ENCODE measurements around the gene RPL4.

DNA sequence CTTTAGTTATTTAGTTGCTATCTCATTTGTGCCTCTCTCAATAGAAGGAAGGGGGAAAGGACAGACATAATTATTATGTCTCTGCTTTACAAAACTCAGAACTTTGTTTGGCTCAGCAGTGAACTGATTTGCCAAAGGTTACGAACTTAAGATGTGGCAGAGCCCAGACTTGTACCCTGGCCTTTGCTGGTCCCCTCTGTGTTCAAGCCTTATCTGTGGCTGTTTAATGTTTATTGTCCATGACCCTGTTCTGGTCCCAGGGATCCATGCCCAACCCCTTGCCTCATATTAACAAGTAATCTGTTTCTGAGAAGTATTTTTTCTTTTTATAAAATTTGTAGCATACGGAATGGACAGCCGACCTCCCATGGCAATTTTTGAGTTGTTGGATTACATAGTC is 17.8 kb downstream of the RPL4 start:
- TF ChIP-seq, protein P1, sequence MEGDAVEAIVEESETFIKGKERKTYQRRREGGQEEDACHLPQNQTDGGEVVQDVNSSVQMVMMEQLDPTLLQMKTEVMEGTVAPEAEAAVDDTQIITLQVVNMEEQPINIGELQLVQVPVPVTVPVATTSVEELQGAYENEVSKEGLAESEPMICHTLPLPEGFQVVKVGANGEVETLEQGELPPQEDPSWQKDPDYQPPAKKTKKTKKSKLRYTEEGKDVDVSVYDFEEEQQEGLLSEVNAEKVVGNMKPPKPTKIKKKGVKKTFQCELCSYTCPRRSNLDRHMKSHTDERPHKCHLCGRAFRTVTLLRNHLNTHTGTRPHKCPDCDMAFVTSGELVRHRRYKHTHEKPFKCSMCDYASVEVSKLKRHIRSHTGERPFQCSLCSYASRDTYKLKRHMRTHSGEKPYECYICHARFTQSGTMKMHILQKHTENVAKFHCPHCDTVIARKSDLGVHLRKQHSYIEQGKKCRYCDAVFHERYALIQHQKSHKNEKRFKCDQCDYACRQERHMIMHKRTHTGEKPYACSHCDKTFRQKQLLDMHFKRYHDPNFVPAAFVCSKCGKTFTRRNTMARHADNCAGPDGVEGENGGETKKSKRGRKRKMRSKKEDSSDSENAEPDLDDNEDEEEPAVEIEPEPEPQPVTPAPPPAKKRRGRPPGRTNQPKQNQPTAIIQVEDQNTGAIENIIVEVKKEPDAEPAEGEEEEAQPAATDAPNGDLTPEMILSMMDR (IDR thresholded peaks at IDR 0.05; ENCODE audit: low read length) = no peak
- TF ChIP-seq EZH2phosphoT487 (IDR thresholded peaks at IDR 0.05; ENCODE audit: low read length) (no peak), EZH2 (optimal IDR thresholded peaks at IDR 0.05; ENCODE audit: low read depth, low read length) (no peak)

Measured in MM.1S (cell line).